EL (cell line): ENCODE results near the gene CAMK2B.
"Not testable (repeated sequence)": the region's sequence is repeated elsewhere in the genome, so short reads cannot be mapped to it uniquely, and the experiment has no call there.

ENCODE experiments used
- DNase-seq: peaks from one replicate; pipeline ENCODE4 v3.0.0-alpha.2; 2016

The CAMK2B gene

DNA sequence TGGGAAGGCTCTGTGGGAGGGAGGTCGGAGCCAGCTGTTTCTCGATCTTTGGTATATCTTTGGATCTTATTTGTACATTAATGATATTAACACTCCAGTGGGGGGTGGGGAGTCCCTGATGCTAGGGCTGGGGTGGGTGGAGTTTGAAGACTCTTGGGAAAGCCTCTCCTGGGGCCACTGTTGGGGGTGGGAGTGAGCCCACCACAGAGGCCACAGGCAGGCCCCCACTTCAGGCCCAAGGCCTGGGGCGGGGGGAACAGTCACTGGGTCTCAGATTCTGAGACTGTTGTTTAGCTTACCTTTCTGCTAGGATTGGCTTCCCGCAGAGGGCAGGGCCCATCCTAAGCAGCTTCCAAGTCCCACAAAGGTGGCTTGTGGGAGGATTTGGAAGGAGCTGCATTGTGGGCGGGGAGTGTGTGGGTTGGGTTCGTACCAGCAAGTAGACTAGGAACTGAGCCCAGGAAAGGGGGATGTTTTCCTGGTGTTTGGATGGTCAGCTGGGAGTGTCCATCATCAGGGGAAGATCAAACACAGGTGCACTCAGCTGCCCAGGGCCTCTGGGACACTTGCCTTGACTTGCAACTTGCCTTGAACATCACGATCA lies 112.7 kb downstream of the CAMK2B start:
- no peak for DNase-seq

DNA sequence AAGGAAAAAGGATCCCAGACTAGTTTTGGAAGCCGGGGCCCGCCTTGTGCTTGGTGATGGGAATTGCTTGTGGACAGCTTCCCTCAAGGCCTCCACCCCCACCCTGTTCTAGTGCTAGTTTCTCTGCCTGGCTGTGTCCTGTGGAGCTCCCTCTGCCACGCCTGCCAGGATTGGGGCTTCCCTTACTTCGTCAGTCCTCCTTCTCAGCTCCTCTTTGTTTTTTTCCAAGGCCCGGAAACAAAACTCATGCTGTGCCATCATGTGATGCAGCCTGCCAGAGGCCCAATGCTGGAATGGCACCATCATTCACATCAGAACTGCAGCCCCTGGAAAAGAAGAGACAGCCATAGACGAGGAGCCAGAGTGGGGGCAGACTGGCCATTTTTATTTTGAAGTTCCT lies 113.4 kb downstream of the CAMK2B start:
- no peak for DNase-seq

DNA sequence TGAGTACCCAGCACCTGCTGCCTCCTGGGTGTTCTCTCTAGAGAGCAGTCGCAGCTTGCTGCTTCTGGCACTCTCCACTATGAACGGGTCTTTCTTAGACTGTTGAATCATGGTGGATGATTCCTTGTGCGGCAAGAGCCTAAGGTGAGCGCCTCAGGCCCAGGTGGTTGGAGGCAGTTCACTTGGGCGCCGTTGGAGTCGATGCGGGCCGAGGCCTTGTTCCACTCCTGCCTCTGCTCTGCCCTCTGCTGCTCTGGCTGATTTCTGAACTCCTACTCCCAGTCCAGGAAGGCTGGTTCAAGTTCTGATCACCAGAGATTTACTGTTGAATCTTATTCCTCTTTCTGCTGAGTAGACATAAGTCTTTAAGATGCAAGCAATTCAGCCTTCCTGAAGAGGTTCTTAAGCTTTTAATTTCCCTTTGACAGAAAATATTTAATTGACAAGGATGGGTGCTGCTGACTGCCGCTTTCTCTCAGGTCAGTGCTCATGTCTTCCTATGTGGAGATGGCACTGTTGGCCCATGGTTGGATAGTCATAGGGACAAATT lies 114.2 kb downstream of the CAMK2B start:
- no peak for DNase-seq

DNA sequence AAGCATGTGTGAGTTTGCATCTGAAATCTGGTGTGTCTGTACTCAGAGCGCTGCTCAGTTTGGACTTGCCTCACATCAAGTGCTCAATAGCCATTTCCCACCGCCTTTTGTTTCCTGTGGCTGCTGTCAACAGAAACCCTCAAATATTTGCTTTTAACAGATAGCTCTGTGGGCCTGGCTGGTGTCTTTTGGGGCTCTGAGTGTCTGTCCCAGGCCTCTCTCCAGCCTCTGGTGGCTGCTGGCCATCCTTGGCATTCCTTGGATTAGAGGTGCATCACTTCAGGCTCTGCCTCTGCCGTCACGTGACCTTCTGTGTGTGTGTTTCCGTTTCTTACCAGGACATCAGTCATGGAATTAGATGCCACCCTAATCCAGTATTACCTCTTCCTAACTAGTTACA lies 115.3 kb downstream of the CAMK2B start:
- DNase-seq = no peak

DNA sequence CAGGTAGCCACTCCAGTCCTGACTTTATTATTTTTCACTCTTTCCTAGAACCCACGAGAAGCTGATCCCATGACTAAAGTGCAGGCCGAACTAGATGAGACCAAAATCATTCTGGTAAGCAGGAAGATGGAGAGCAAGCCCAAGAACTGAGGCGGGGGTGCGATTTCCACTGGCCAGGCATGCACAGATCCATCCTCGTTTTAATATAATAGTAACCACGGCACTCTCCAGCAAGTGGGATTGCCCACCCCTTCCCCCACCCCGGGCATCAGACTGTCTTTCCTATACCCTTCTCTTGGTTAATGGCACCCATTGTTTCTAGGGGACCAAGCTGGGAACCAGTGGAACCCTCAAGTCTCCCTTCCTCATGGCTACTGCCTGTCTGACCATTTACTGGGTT lies 117.3 kb downstream of the CAMK2B start:
- DNase-seq = no peak

DNA sequence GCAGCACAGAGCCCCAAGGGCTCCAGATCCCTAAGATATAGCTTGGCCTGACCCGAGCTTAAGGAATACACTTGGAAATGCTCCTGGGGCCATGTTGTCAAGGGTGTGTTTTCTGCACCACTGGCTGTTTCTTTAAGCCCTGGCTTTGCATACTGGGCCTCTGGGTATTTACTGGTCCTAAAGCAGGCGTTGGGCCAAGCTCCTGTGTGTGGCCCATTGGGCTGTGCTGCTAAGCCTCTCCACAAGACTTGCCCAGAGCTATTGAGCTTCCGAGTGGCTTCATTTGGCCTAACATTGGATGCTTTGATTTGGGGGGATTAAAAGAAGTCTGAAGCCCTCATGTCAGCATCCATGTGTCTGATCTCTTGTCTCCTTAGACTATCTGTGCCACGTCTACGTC lies 119.4 kb downstream of the CAMK2B start:
- no peak for DNase-seq

DNA sequence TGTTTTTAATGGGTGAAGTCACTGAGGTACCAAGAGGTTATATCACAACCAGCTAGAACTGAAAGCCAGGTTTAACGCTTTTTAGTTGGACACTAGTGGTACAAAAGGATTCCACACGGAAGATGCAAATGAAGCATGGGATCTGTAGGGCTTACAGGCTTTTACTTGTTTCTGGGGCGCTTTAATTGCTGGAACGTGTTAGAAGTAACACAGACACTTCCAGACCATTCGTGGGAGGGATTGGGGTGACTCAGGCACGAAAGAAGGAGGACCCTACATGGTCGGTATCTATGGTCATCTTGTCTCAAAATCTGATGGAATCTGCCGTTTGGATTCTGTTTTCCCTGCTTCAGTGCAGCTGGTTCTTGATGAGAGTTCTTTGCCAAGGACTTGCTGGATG lies 123.6 kb downstream of the CAMK2B start:
- DNase-seq = peak; percentile 41

DNA sequence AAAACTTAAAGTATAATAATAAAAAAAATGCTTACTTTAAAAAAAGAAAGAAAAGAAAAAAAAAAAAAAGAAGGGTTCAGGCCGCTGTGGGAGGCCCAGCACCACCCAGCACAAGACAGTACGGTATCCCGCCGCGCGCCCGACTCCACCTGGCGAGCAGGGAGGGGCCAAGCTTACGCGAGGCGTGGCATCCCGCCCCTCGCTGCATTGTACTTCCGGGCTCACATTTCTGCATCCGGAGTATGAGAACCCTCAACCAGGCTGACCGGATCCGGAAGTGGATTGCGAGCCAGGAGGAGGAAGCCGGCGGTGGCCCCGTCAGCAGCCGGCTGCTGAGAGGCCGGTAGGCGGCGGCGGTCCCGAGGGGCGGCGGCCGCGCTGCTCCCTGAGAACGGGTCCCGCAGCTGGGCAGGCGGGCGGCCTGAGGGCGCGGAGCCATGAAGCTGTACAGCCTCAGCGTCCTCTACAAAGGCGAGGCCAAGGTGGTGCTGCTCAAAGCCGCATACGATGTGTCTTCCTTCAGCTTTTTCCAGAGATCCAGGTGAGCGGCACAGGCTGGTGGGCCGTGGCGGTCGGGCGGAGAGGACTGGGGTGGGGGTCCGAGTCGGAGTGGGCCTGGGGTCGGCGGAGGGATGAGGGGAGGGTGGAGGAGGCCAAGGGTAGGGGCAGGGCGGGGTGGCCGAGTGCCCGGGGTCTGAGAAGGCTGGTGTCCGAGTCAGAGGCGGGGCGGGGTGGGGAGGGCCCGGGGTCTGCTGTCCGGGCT lies 124.5 kb downstream of the CAMK2B start, which contains the start of gene YKT6:
TSS of gene YKT6 (plus strand) at position 280 of the 763 bp plus-strand sequence. CDS start at position 438, 158 bp downstream.
- peak; percentile 96 for DNase-seq

DNA sequence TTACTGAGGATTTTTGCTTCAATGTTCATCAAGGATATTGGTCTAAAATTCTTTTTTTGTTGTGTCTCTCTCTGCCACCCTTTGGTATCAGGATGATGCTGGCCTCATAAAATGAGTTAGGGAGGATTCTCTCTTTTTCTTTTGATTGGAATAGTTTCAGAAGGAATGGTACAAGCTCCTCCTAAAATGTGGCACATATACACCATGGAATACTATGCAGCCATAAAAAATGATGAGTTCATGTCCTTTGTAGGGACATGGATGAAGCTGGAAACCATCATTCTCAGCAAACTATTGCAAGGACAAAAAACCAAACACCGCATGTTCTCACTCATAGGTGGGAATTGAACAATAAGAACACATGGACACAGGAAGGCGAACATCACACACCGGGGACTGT lies 125.2 kb downstream of the CAMK2B start:
- DNase-seq = not testable (repeated sequence)

DNA sequence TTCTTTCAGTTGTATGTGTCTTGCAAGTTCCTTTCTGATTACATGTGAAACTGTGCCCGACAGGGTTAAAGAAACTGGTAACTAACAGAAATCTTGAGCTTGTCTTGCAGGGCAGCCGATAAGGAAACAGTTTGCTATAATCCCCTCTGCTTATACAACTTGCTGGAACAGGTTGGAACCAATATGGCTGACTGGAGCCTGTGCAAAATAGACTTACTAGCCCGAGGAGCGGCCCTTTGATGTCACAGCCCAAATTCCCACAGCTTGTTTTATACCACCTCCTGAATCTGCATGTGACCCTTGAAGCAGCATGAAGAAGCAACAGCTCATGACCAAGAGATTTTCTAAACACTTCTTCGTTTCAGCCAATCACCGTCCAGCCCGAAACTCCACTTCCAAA lies 127.9 kb downstream of the CAMK2B start:
- no peak for DNase-seq

DNA sequence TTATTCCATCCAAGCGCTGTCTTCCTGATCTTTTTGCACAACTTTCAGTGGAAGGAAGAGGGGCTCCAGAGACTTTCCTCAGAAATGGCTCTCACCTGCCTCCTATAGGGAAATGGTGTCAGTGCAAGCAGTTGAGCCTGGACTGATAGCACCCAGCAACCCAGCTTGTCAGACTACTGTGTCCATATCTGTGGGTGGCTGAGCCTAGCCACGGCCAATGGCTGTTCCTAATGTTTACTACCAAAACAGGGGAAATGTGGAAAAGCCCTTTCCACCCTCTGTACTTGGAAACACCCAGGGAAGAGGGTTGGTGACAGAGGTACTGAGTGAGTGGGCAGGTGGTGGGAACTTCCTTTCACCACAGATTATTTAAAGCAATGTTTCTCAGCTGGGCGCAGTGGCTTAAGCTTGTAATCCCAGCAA lies 128.9 kb downstream of the CAMK2B start:
- DNase-seq = peak; percentile 62

DNA sequence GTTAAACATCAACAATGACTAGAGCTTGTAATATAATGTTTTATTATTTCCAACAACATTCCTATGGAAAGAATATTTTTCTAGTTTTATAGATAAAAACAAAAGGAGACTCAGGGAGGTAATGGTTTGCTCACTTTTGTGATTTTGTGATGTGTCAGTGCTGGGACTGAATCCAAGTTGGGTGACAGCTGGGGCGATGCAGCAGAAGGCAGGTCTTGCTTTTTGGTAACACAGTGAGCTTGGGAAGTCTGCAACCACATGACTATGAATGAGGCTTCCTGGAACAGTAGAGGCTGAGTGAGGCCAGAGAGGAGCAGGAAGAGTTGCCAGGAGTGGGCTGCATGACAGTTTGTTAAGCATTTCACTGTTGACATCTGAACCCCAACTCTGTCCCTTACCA lies 129.5 kb downstream of the CAMK2B start:
- DNase-seq = no peak

DNA sequence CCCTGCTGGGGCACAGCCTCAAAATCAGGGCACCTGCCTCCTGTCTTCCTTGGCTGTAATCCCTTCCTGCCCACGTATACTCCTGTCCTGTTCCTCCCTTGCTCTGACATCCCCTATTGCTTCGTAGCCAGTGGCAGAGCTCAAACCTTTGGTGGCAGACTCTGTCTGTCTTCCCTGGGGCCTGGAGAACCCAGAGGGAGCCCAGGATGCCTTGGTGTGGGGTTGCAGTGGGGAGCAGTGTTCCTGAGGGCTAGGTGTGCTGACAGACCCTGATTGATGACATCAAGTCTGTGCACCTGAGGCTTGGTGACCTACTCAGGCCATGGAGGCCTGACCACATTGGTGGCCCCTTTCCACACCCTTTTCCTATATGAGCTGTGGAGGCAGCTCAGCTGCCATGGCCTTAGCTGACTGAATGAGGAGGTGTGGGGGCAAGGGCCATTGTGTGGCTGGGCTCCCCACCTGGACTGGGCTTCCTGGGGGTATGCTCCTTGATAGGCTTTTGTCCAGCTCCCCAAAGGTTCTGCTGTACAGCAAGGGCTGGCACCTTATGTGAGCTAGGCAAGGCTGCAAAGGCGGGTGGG lies 130.7 kb downstream of the CAMK2B start:
- no peak for DNase-seq

DNA sequence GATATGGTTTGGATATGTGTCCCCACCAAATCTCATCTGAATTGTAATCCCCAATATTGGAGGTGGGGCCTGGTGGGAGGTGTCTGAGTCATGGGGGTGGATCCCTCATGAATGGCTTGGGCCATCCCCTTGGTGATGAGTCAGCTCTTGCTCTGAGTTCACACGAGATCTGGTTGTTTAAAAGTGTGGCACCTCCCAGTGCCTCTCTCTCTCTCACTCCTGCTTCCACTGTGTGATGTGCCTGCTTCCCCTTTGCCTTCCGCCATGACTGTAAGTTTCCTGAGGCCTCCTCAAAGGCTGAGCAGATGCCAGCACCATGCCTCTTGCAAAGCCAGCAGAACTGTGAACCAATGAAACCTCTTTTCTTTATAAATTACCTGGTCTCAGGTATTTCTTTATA lies 131.3 kb downstream of the CAMK2B start:
- peak; percentile 53 for DNase-seq

DNA sequence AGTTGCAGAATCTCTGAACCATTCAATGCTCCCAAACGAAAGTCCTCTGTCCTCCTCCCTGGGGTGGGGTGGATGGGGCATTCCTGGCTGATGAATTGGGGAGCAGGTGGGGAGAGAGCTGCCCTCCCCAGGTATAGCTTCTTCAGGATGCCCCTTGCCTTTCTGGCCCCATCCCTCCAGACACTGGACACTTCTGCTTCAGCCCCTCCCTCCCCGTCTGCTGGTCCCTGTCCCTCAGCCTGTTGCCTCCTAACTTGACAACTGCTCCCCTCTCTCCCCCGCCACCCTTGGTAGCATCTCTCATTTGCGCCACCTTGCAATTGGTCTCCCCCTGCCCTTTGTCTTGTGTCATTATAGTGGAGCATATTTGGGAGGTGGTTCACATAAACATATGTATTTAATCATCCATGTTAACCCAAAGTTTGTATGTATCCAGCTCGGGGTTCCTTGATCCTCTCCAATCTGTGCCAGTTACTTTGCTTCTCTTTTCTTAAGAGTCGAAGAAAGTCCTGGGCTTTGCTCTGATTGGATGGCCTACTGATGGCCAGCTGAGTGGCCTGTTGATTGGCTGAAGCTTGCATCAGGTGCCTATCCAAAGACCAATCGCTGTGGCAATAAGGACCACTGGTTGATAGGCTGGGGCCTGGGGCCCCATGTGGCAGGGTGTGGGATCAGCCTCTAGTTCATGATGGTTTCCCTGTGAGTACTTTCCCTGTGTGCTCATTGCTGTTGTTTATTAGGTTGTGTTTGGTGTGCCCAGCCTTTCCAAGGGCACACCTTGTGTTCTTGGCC lies 132.2 kb downstream of the CAMK2B start:
- DNase-seq = no peak

DNA sequence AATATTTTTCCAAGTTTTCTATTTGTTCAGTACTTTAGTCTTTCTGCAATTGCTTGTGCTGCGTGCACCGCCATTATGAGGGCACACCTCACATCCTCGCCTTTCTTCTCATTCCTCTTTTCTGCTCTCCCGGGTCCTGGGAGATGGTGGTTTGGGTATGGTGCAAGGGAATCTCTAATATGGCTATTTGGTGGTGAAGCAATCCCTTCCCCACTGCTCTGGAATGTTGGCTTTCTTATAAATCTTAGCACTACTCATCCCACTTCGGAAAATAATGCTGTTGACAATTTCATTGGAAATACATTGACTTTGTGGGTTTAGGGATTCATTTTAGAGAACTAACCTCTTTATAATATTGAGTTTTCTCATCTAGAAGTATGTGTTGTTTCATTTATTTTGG lies 134.2 kb downstream of the CAMK2B start:
- no peak for DNase-seq

DNA sequence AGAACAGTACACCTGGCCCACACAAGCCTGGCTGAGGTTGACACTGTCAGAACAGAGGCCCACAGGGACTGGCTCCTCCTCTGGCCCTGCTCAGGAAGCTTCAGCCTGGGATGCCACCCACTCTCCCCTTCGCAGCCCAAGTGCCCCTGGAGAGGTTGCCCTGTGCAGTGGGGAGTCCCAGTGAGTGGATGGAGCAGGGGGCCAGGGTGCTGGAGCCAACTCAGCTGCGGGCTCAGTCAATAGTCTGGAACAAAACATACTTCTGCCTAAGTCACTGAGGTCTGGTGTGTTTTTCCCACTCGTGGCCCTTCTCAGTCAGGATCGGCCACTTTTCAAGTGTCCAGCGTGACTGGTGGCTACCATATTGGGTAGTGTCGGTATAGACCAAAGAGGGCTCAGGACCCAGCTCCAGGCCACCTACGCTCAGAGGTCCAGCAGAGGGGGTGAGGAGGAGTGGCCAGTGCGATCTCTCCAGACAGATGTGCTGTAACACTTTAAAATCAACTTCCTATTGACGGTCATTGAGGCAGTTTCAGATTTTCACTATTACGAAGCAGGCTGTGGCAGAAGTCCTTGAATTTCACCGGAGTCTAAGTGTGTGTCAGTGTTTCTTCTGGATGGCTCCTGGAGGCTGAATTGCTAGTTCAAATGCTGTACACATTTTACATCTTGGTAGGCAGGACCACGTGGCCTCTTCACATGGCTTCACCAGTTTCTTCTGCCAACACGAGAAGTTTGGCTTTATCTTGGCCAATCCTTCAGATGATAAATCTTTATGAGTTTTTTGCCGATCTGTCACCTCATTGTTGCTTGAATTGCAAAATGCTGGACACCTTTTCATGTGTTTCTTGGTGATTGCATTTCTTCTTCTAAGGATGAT lies 135.2 kb downstream of the CAMK2B start:
- no peak for DNase-seq

DNA sequence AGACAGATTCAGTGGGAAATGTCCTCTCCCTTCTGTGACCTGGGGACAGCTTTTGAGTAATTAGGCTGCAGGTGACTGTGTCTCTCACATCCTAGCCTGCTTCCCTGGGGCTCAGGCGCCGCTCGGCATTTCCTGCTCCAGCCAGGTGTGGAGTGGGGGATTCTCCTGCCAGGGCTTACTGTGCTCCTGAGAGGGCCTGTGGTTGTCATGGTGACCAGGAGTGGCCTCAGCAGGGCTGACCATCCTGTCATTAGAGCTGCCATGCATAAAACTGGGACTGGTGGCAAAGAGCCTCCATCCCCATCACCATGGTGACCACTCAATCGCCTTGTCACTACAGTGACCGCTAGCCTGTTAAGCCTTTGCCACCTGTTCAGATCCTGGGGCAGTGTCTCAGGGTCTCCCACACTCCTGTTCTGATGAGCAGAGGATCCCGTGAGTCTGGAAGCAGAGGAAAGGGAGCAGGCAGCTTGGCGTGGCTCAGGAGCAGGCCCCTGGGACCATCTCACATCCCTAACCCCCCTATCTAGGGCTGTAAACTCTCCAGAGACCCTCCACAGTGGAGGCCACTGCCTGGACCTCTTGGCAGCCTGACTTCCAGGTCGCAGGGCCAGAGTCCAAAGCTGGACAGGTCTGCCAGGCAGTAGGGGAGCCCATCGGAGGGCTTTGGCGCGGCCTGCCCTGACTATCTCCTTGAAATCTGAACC lies 136.0 kb downstream of the CAMK2B start, which contains the start of gene GCK:
TSS of gene GCK (minus strand) at position 154 of the 707 bp plus-strand sequence. CDS start 486 bp downstream, outside the sequence.
- DNase-seq = no peak

DNA sequence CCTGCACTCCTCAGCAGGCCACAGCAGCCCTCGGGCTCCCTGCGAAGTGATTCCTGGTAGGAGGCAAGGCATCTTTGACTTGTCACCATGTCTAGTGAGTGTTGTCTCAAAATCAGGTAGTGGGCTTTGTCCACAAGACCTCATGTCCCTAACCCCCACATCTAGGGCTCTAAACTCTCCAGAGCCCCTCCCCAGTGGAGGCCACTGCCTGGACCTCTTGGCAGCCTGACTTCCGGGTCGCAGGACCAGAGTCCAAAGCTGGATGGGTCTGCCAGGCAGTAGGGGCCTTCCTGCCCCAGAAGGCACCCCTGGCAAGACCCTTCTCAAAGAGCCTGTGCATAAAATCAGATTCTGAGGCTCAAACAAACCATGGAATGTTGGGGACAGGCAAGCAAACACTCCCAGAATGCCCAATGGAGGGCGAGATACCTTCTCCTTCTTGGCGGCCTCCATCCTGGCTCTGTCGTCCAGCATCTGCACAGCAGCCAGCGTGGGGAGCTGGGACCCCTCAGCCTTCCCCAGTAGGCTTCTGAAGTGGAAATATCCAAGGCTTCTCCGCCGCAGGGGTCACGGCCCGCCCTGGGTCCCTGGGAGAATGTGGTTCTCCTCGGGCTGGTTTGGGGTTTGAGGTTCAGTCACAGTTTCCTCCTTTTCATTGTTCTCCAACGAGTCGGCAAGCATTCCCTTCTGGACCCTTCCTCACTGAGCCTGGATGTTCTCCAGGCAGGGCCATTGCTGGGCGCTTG lies 136.7 kb downstream of the CAMK2B start:
- DNase-seq = no peak

DNA sequence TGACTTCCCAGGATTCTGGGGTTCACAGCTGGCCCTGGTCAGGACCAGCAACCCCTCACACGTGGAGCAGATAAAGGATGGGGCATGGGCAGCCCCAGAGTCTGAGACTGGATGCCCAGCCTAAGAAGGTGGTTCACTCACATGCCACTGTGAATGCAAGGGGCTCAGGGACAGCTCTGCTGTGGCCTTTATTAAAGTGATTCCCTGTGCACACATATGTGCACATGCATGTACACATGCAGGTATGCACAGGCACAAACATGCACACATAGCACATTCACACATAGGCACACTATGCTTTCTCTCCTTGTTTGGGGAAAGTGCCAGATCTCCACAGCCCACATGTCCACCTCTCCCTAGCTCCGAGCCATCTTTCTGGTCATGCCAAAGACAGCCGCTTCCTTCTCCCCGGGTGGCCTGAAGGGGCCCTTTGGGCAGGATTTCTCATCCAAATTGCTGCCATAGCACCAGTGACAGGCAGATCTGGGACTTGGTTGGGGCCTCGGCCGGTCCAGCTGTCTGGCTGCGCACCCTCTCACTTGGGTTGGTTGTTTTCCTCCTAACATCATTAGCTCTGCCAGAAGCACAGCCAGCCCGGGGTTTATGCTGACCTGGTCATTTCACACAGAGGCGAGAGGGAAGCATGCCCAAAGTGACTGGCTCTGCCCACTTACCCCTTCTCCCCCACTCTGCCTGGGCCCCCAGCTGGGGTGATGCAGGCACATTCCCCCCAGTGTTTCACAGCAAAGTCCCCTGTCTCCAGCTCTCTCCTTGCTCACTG lies 137.6 kb downstream of the CAMK2B start:
- no peak for DNase-seq
